ENCODE measurements around the gene NAPSA. TPM values are rescaled to one million over a fixed set of nuclear protein-coding genes. Genes with fewer than 3 reads are reported as not detected.
A peak's percentile ranks its signal among the peaks of the same experiment; 100 is the strongest.

Gene NAPSA
- total RNA-seq, 1 donor from 2014 or later, result not detected

GRCh38 chr19:50378863-50379236 is 13.4 kb upstream of the NAPSA start:
- H3K4me3 Mint-ChIP-seq (ENCODE audit: unreplicated experiment), result no peak overlapping the region
- TF ChIP-seq CTCF (IDR thresholded peaks at IDR 0.05; ENCODE audit: insufficient read depth, low read depth, low read length) (no peak), EZH2 (IDR thresholded peaks at IDR 0.05; ENCODE audit: insufficient read depth, low read length) (no peak)
- FAIRE-seq, result no peak

GRCh38 chr19:50378169-50378862 is 12.9 kb upstream of the NAPSA start:
- Histone ChIP-seq H3K9me3 (ENCODE audit: insufficient read depth, low read depth, low read length) (no peaks in the 10 kb centered on the region), H3K27ac (ENCODE audit: low read depth, low read length) (no peak overlapping the region), H3K27me3 (ENCODE audit: insufficient read depth, low read length) (no peaks in the 10 kb centered on the region), H3K4me3 (ENCODE audit: insufficient read depth, low read depth, low read length) (no peak overlapping the region), H4K20me1 (ENCODE audit: insufficient read depth, low read length) (peaks cover 13% of the 10 kb centered on the region), H3K4me1 (ENCODE audit: insufficient read depth, low read length) (no peaks in the 10 kb centered on the region), H3K79me2 (ENCODE audit: insufficient read depth, low read length) (no peaks in the 10 kb centered on the region), H3K36me3 (ENCODE audit: insufficient read depth, low read length) (peaks cover 7% of the 10 kb centered on the region), H2AFZ (ENCODE audit: low read depth, low read length) (no peak overlapping the region), H3K9ac (ENCODE audit: low read length) (no peak overlapping the region), H3K4me2 (ENCODE audit: low read length) (no peak overlapping the region)
- FAIRE-seq (no peak), DNase-seq (ENCODE audit: low read depth) (no peak)
- no peaks in the 10 kb centered on the region for H3K4me1 Mint-ChIP-seq (ENCODE audit: low read depth, unreplicated experiment)
- peaks cover 8% of the 10 kb centered on the region for H3K36me3 Mint-ChIP-seq (ENCODE audit: low read depth, unreplicated experiment)
- H3K4me3 Mint-ChIP-seq (ENCODE audit: unreplicated experiment), result no peak overlapping the region
- no peaks in the 10 kb centered on the region for H3K27me3 Mint-ChIP-seq (ENCODE audit: low read depth, unreplicated experiment)
- TF ChIP-seq CTCF (IDR thresholded peaks at IDR 0.05; ENCODE audit: insufficient read depth, low read depth, low read length) (no peak), EZH2 (IDR thresholded peaks at IDR 0.05; ENCODE audit: insufficient read depth, low read length) (no peak)
- no peaks in the 10 kb centered on the region for H3K9me3 Mint-ChIP-seq (ENCODE audit: unreplicated experiment)
- no peak overlapping the region for H3K27ac Mint-ChIP-seq (ENCODE audit: unreplicated experiment)

More at GRCh38 chr19:50378863-50379236, 13.4 kb upstream of the NAPSA start:
- peaks cover 13% of the 10 kb centered on the region for H4K20me1 ChIP-seq (ENCODE audit: insufficient read depth, low read length)
- H3K4me1 ChIP-seq (ENCODE audit: insufficient read depth, low read length), result peaks cover 4% of the 10 kb centered on the region
- H3K27ac ChIP-seq (ENCODE audit: low read depth, low read length), result no peak overlapping the region
- Mint-ChIP-seq H3K9me3 (ENCODE audit: unreplicated experiment) (no peaks in the 10 kb centered on the region), H3K36me3 (ENCODE audit: low read depth, unreplicated experiment) (peaks cover 8% of the 10 kb centered on the region), H3K27ac (ENCODE audit: unreplicated experiment) (no peak overlapping the region), H3K4me1 (ENCODE audit: low read depth, unreplicated experiment) (no peaks in the 10 kb centered on the region), H3K27me3 (ENCODE audit: low read depth, unreplicated experiment) (no peaks in the 10 kb centered on the region)
- H3K36me3 ChIP-seq (ENCODE audit: insufficient read depth, low read length), result peaks cover 7% of the 10 kb centered on the region
- no peak overlapping the region for H3K4me3 ChIP-seq (ENCODE audit: insufficient read depth, low read depth, low read length)
- H3K27me3 ChIP-seq (ENCODE audit: insufficient read depth, low read length), result no peaks in the 10 kb centered on the region
- H3K79me2 ChIP-seq (ENCODE audit: insufficient read depth, low read length), result no peaks in the 10 kb centered on the region
- no peaks in the 10 kb centered on the region for H3K9me3 ChIP-seq (ENCODE audit: insufficient read depth, low read depth, low read length)
- no peak overlapping the region for H3K9ac ChIP-seq (ENCODE audit: low read length)
- H3K4me2 ChIP-seq (ENCODE audit: low read length), result no peak overlapping the region
- no peak for DNase-seq (ENCODE audit: low read depth)
- H2AFZ ChIP-seq (ENCODE audit: low read depth, low read length), result no peak overlapping the region

- Histone ChIP-seq H3K4me2 (ENCODE audit: low read length) (peak overlapping the region; percentile 54), H3K9ac (ENCODE audit: low read length) (no peak overlapping the region), H3K79me2 (ENCODE audit: insufficient read depth, low read length) (no peaks in the 10 kb centered on the region), H3K27me3 (ENCODE audit: insufficient read depth, low read length) (no peaks in the 10 kb centered on the region), H4K20me1 (ENCODE audit: insufficient read depth, low read length) (peaks cover 13% of the 10 kb centered on the region), H2AFZ (ENCODE audit: low read depth, low read length) (no peak overlapping the region), H3K4me1 (ENCODE audit: insufficient read depth, low read length) (no peaks in the 10 kb centered on the region), H3K4me3 (ENCODE audit: insufficient read depth, low read depth, low read length) (no peak overlapping the region), H3K9me3 (ENCODE audit: insufficient read depth, low read depth, low read length) (no peaks in the 10 kb centered on the region), H3K36me3 (ENCODE audit: insufficient read depth, low read length) (peaks cover 7% of the 10 kb centered on the region), H3K27ac (ENCODE audit: low read depth, low read length) (no peak overlapping the region)
- TF ChIP-seq CTCF (IDR thresholded peaks at IDR 0.05; ENCODE audit: insufficient read depth, low read depth, low read length) (no peak), EZH2 (IDR thresholded peaks at IDR 0.05; ENCODE audit: insufficient read depth, low read length) (no peak)
- FAIRE-seq, result no peak
- no peaks in the 10 kb centered on the region for H3K27me3 Mint-ChIP-seq (ENCODE audit: low read depth, unreplicated experiment)
- no peak overlapping the region for H3K4me3 Mint-ChIP-seq (ENCODE audit: unreplicated experiment)
- no peaks in the 10 kb centered on the region for H3K4me1 Mint-ChIP-seq (ENCODE audit: low read depth, unreplicated experiment)
- no peak for DNase-seq (ENCODE audit: low read depth)
- no peak overlapping the region for H3K27ac Mint-ChIP-seq (ENCODE audit: unreplicated experiment)
- H3K36me3 Mint-ChIP-seq (ENCODE audit: low read depth, unreplicated experiment), result peaks cover 8% of the 10 kb centered on the region
- no peaks in the 10 kb centered on the region for H3K9me3 Mint-ChIP-seq (ENCODE audit: unreplicated experiment)
These were observed 12.1 kb upstream of the NAPSA start for GRCh38 chr19:50377517-50377916.

All from astrocyte (in vitro differentiated cells and primary cell).